ENCODE measurements around the gene OXT. TPM values are rescaled to one million over a fixed set of nuclear protein-coding genes. Genes with fewer than 3 reads are reported as not detected.

The OXT gene
- total RNA-seq, 3 donors from 2014 or later = 0.66 TPM; not detected in 2

DNA sequence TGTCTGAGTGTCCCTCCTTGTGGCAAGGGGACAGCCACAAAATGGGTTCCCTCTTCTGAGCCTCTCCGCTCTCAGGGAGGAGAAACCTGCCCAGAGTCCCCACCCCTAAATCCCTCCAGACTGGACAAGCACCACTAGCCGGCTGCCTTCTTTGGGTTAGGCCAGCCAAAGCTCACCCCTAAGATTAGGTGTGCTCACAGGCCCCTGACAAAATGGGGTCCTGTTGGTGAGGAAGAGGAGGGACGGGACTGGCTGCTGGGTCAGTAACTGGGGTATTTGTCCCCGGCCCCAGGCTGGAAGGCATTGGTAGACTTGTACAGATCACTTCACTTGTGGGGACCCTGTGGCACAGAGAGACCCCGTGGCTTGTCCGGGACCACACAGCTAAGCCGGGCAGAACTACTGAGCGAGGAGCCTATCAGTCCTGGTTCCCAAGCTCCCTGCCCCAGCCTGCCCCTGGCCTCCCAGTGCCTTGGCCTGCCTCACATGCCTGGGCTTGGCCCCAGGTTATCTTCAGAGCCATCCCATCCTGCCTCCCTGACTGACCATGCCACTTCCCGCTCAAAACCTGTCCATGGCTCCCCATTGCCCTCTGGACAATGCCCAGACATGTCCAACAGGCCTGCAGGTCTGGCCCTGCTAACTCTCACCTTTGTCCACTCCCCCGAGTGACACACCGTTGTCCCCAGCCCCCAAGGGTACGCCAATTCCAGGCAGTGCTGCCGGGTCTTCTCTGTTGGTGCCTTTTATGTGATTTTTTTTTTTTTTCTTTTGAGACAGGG, 23.6 kb downstream of the OXT start:
- H3K36me3 ChIP-seq (ENCODE audit: low read depth) = no peaks in the 10 kb centered on the region
- DNase-seq (no peak), ATAC-seq (no peak)
- no peaks in the 10 kb centered on the region for H3K9me3 ChIP-seq
- H3K4me1 ChIP-seq (ENCODE audit: low read depth) = no peaks in the 10 kb centered on the region
- H3K4me3 ChIP-seq = no peak overlapping the region
- TF ChIP-seq CTCF (IDR thresholded peaks at IDR 0.05) = no peak
- intact Hi-C loops (cut with DNase I, micrococcal nuclease) = no loop called here

GRCh38 chr20:3100480-3100879, 29.1 kb downstream of the OXT start:
- TF ChIP-seq CTCF (IDR thresholded peaks at IDR 0.05) = no peak

DNA sequence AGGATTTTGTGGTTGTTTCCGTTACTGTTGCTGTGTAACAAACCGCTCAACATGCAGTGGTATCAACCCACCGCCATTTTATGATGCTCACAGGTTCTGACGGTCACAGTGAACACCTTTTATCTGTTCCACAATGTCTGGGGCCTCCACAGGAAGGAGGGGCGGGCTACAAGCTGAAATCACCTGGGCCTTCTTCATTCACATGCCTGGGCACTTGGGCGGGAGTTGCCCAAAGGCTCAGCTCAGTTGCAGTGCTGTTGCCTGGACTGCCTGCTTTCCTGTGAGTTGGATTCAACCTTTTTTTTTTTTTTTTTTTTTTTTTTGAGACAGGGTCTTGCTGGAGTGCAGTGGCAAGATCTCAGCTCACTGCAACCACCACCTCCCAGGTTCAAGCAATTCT, 29.8 kb downstream of the OXT start:
- Histone ChIP-seq H3K4me1 (ENCODE audit: low read depth) (no peaks in the 10 kb centered on the region), H3K36me3 (ENCODE audit: low read depth) (no peaks in the 10 kb centered on the region), H3K4me3 (no peak overlapping the region), H3K9me3 (no peaks in the 10 kb centered on the region)
- no peak for DNase-seq
- intact Hi-C loops (cut with DNase I, micrococcal nuclease) = no loop called here
- no peak for TF ChIP-seq CTCF (IDR thresholded peaks at IDR 0.05)
- ATAC-seq = no peak

More at GRCh38 chr20:3100480-3100879, 29.1 kb downstream of the OXT start:
- intact Hi-C loops (cut with DNase I, micrococcal nuclease) = no loop called here
- no peaks in the 10 kb centered on the region for H3K36me3 ChIP-seq (ENCODE audit: low read depth)
- no peak for DNase-seq
- H3K4me1 ChIP-seq (ENCODE audit: low read depth) = no peaks in the 10 kb centered on the region
- no peak overlapping the region for H3K4me3 ChIP-seq
- no peak for ATAC-seq
- no peaks in the 10 kb centered on the region for H3K9me3 ChIP-seq

DNA sequence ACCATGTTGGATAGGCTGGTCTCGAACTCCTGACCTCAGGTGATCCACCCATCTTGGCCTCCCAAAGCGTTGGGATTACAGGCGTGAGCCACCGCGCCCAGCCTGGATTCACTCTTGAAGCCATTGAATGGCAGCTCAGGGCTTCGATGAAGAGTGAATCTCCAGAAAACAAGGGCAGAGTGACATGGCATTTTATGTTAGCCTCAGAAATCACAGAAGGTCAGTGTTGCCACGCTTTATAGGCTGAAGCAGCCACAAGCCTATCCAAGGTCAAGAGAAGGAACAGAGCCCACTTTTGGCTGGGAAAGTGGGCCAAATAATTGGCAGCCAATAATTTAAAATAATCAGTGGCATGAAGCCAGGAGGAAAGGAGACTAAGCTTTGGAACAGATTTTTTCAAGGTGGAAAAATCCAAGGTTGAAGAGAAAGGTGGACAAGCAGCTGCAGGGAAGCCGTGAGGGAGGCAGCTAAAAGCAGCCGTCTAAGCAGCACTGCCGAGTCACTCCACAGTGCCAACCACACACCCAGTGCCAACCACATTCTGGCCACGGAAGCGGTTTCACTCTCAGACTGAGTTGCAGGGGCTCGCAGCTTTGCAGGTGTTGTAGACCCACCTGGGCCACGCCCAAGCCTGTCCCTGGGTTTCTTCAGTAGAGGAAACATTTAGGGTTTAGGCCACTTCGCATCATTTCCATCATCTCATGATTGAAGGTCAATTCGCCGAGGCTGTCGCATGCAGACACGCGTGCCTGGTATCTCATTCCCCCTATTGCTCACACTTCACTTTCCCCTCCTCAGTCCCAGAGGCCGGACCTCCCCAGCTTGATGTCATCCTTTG, 30.5 kb downstream of the OXT start:
- Histone ChIP-seq H3K9me3 (no peaks in the 10 kb centered on the region), H3K4me3 (no peak overlapping the region), H3K36me3 (ENCODE audit: low read depth) (no peaks in the 10 kb centered on the region), H3K4me1 (ENCODE audit: low read depth) (no peaks in the 10 kb centered on the region)
- intact Hi-C loops (cut with DNase I, micrococcal nuclease) = no loop called here
- TF ChIP-seq CTCF (IDR thresholded peaks at IDR 0.05) = no peak
- DNase-seq (no peak), ATAC-seq (peak; percentile 30)

DNA sequence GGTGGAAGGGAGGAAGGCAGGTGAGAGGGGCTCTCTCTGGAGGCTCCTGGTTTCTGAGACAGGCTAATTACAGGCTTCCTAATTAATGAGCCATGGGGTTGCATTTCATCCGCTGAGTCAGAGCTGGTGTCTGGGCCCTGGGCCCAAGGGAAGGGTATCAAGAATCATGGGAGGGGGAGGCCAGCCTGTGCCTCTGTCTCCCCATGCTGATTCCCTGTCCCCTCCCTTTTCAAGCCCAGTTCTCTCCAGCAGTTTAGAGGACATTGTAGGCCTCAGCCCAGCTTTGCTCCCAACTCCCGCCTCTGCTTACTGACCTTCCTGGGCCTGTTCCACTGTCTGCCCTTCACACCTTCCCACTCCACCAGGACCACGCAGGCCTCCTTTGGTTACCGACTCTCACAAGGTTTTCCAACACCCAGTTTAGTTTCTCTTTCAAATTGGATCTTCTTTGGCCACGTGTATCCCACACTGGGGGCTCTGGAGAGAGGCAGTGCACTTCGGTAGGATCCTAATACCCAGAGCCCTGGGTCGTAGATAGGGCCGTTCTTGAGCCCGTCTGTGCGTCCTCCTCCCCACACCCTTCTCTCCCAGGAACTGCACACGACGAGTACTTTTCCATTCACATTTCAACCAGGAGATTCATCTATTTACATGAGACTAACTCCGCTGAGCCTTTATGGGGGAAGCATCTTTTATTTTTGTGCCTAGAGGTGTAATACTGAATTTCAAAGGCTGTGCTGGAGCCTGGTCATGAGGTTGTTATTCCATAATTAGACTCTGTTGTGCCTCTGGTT, 31.4 kb downstream of the OXT start:
- H3K4me3 ChIP-seq = no peak overlapping the region
- TF ChIP-seq CTCF (IDR thresholded peaks at IDR 0.05) = no peak
- no peaks in the 10 kb centered on the region for H3K4me1 ChIP-seq (ENCODE audit: low read depth)
- no peaks in the 10 kb centered on the region for H3K36me3 ChIP-seq (ENCODE audit: low read depth)
- intact Hi-C loops (cut with DNase I, micrococcal nuclease) = no loop called here
- ATAC-seq = no peak
- no peak for DNase-seq
- H3K9me3 ChIP-seq = no peaks in the 10 kb centered on the region
